SK-MEL-5 (cell line): Measurements from ENCODE around the gene GCLC. TPM values are rescaled to one million over a fixed set of nuclear protein-coding genes. Genes with fewer than 3 reads are reported as not detected.
"Not testable (repeated sequence)": the region's sequence is repeated elsewhere in the genome, so short reads cannot be mapped to it uniquely, and the experiment has no call there.

Experiments
- DNase-seq: peaks from one replicate; pipeline ENCODE4 v3.0.0-alpha.2; 2016; ENCODE audit warnings: low read depth, low spot score
- in situ Hi-C: cut with HindIII; loops from 2 replicates; pipeline ENCODE4 v1.10.0; 2016; ENCODE audit warnings: low sequenced_read_pairs, high pct_unique_total_duplicates, low pct_unique_long_range_greater_than_20kb
- total RNA-seq: library from RNA; depleted of rRNA; stranded (reverse); fragments of >200 nt; shearing (Covaris generic); gene quantifications from 2 replicates; pipeline ENCODE4 v1.2.3, GENCODE V29; 2014

Gene GCLC
- total RNA-seq, 1 experiment from 2014 or later: 34.3 TPM

- no peak for DNase-seq
- in situ Hi-C loops: no loop called here
Observed at GRCh38 chr6:53567701-53568100, 22.8 kb upstream of the GCLC start.

- no peak for DNase-seq
- in situ Hi-C loops: no loop called here
Observed at GRCh38 chr6:53566755-53567154, 21.9 kb upstream of the GCLC start.

GRCh38 chr6:53565886-53566285 lies 21.0 kb upstream of the GCLC start:
- in situ Hi-C loops: no loop called here
- no peak for DNase-seq

GRCh38 chr6:53564401-53565065 lies 19.6 kb upstream of the GCLC start:
- no peak for DNase-seq
- in situ Hi-C loops: no loop called here

- in situ Hi-C loops: no loop called here
- DNase-seq: no peak
Observed at GRCh38 chr6:53556986-53557715, 12.2 kb upstream of the GCLC start.

GRCh38 chr6:53553600-53553999 lies 8.7 kb upstream of the GCLC start:
- DNase-seq, in situ Hi-C loops: not testable (repeated sequence)

- in situ Hi-C loops, DNase-seq: not testable (repeated sequence)
Observed at GRCh38 chr6:53551681-53552080, 6.8 kb upstream of the GCLC start.

- peak; percentile 95 for DNase-seq
- in situ Hi-C loops: no loop called here
Observed at GRCh38 chr6:53547811-53548496, 3.1 kb upstream of the GCLC start.

- in situ Hi-C loops: no loop called here
Observed at GRCh38 chr6:53547166-53547810, 2.4 kb upstream of the GCLC start.

GRCh38 chr6:53546281-53546680 lies 1.4 kb upstream of the GCLC start:
- no peak for DNase-seq
- in situ Hi-C loops: no loop called here

More at GRCh38 chr6:53547166-53547810, 2.4 kb upstream of the GCLC start:
- DNase-seq: no peak

GRCh38 chr6:53544217-53544469 lies 758 bp downstream of the GCLC start:
- DNase-seq: peak; percentile 17
- in situ Hi-C loops: no loop called here

GRCh38 chr6:53543359-53544216 lies 1.3 kb downstream of the GCLC start:
- in situ Hi-C loops: no loop called here
- no peak for DNase-seq

- no peak for DNase-seq
- in situ Hi-C loops: no loop called here
Observed at GRCh38 chr6:53541900-53542299, 3.0 kb downstream of the GCLC start.

GRCh38 chr6:53540129-53540692 lies 4.7 kb downstream of the GCLC start:
- no peak for DNase-seq
- in situ Hi-C loops: no loop called here

GRCh38 chr6:53539561-53539960 lies 5.3 kb downstream of the GCLC start:
- DNase-seq: no peak
- in situ Hi-C loops: no loop called here

- DNase-seq: no peak
- in situ Hi-C loops: no loop called here
Observed at GRCh38 chr6:53536561-53536960, 8.3 kb downstream of the GCLC start.

- in situ Hi-C loops: no loop called here
- DNase-seq: no peak
Observed at GRCh38 chr6:53532942-53533341, 12.0 kb downstream of the GCLC start.
